Ecto neural progenitor cell (in vitro differentiated cells): ENCODE data around the gene VANGL2.

ENCODE experiments used
- DNase-seq: peaks from one replicate; pipeline ENCODE4 v3.0.0-alpha.2; 2018; ENCODE audit warnings: low spot score

Gene VANGL2

GRCh38 chr1:160460683-160461287, 60.4 kb downstream of the VANGL2 start:
- no peak for DNase-seq

GRCh38 chr1:160465123-160465522, 64.8 kb downstream of the VANGL2 start:
- no peak for DNase-seq

- DNase-seq: no peak
These were observed 66.6 kb downstream of the VANGL2 start for GRCh38 chr1:160466961-160467360.

GRCh38 chr1:160467576-160467975, 67.2 kb downstream of the VANGL2 start:
- no peak for DNase-seq

- no peak for DNase-seq
These were observed 70.9 kb downstream of the VANGL2 start for GRCh38 chr1:160471253-160471652.

GRCh38 chr1:160472112-160472511, 71.7 kb downstream of the VANGL2 start:
- DNase-seq: no peak

GRCh38 chr1:160474392-160475242, 74.3 kb downstream of the VANGL2 start:
- no peak for DNase-seq
